Activated CD4-positive, alpha-beta T cell treated with anti-CD3 and anti-CD28 coated beads, Interleukin-2, Interleukin-4, amounts not matched to agents 100 ng/mL and 50 ng/mL, durations not matched to agents 16 hours and 8 hours (primary cell): Measurements from ENCODE around the gene DLG5.

Source experiments
- DNase-seq: peaks from one replicate; pipeline ENCODE4 v3.0.0-alpha.2; 2020; ENCODE audit warnings: low spot score

The DLG5 gene

DNA sequence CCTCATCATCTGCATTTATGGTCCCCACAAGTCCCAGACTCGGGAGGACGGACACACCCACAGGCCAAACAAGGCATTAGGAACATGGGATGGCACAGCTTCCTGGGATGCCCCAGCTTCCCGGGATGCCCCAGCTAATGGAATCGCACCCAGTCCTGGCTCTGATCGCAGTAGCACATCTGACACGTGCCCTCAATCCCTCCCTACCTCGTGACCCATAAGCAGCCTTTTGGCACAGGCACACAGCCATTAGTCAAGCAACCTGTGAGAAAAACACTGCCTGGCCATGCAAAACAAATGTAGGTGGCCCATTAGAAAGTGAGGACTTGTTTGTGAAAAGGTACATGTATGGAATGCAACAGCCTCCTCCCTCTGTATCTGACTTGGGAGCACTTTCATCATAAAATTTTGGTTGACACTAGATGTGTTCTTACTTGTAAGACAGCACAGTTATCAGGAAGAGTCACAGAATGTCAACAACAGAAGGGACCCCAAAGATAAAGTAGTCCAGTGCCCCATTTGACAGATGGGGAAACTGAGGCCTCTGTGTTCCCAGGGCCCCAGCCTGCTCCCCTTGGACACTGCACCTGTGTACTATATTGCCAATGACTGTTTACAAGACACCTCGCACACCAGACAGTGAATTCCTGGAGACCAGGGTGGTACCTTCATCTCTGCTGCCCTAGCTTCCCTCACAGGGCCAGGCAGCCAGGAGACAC lies 34.4 kb downstream of the DLG5 start:
- DNase-seq, result no peak

DNA sequence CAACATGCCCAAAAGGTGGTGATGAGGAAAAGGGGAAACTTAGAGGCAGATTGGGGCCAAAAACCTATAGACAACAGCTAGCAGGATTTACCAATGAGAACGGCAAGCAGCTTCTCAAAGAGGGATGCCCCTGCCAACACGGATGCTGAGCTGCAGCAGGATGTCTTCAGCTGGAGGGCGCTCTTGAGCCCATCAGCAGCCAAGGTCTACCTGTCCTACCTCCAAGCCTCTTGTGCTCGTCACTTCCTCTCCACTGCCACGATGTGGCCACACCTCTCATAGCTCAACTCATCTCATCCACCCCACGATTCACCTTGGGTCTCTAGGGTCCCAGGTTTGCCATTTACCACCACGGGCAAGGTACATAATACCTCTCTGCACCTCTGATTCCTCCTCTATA lies 36.5 kb downstream of the DLG5 start:
- no peak for DNase-seq

DNA sequence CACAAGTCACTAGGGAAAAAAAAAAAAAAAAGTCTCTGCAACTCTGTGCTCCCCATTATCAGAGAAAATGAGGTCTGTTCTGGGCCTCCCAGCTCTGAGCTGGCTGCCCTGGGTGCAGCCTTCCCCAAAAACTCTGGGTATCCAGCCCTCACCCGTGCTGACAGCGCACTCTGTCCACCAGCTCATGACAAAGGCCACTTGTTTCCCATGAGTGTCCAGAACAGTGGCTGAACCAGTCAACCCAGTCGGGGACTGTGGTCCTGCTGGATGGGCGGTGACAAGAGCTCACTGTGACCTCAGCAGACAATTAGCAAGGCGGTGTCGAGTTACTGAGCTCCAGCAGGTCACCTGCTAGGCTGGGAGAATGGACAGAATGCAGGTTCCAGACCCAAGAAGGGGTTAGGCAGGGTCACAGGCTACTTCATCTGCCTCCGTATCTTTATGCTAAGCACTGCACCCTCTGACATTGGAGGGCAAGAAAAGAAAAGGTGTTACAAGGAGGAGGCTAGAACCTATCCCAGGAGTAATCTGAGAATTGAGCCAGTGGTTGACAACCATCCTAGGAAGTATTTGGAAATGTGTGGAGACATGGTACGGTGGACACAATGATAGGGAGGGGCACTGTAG lies 37.2 kb downstream of the DLG5 start:
- DNase-seq, result no peak

DNA sequence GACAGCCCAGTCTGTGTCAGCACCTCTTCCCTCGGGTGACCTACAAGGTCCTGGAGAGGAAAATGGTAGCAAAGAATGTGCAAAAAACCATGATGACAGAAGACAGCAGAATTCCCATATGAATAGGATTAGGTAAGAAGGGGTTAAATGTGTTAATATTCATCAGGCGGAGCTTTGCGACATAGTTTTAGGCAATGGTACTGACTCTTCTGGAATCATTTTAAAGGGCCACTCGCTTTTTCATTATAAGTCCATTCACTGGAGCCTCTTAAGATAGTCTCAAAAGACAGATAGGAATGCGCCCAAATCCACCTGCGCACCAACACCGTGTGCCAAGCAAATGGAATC lies 38.2 kb downstream of the DLG5 start:
- no peak for DNase-seq

DNA sequence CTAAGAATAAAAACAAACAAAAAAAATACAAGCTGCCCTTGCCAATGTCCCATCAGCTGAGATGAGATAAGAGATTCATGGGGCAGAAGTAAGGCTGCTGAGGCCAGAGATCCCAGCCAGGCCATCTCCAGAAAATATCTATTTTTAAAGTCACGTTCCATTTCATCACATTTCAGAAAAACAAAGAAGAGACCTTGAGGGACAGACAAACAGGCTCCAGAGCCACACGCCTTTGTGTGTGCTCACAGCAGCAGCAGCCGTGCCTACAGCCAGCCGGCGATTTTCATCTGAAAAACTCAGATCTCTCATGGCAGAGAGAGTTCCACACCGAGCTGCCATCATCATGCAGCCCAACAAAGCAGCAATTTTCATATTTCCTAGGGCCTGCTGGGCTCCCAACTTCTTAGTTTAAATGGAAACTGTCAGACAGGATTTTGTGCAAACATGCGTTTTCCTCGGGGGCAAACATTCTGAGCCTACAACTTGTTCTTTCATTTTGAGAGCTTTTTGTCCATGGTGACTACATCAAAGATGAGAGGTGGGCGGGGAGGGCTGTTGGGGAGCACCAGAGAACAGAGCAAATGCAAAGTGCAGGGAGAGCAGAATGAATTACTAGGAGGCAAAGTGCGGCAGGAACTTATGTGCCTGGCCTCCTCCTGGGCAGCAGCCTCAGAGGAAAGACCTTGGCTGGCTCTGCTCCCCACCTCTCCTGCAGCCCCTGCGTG lies 38.8 kb downstream of the DLG5 start:
- no peak for DNase-seq

DNA sequence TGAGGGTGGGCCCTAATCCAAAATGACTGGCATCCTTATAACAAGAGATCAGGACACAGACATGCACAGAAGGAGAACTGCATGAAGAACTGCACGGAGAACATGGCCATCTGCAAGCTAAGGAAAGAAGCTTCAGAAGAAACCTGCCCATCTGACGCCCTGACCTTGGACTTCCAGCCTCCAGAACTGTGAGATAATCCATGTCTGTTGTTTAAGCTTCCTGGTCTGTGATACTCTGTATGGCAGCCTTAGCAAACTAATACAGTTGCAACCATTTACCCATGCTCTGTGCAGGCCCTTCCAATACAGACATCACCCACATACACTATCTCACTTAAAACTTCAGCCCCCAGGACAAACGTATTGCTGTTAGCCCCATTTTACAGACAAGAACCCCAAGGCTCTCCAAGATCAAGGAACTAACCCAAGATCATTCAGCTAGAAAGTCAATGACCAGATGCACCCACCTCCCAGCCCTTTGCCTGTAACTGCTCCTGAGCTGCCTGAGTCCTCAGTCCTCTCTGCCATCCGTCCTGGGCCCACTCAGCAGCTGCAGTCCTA lies 39.7 kb downstream of the DLG5 start:
- no peak for DNase-seq

DNA sequence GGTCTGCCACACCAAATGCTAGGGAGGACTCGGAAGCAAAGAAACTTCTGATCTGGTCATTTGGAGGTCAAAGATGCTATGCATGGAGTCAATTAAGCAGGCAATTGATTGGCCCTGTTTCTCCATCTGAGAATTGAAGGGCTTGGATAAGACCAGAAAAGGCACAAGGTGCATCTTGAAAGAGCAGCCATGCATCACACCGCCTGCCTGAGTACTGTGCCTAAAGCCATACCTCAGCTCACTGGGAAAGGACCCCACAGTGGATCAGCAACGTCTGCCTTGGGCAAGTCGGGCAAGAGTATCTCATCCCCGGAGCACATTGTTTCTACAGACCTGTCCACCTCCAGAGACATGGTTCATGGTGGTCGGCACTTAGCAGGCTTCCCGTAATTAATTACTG lies 42.4 kb downstream of the DLG5 start:
- DNase-seq, result no peak

DNA sequence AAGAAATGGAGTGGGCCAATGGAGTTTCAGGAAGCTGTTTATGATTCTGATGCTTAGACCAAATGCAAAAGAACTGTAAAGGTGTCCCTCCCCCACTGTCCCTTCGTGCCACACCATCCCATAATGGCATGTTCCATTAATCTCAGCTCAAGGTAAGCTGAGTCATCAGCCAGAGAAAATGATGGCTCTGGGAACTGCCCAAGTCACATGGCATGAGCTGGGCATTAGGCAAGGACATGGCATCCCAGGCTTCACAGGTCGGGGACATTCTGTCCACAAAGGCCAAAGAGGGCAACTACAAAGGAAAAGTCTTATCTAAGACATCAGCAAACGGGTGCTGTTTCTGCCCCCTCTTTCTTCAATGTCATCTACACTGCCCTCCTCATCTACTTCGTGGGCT lies 44.9 kb downstream of the DLG5 start:
- no peak for DNase-seq

DNA sequence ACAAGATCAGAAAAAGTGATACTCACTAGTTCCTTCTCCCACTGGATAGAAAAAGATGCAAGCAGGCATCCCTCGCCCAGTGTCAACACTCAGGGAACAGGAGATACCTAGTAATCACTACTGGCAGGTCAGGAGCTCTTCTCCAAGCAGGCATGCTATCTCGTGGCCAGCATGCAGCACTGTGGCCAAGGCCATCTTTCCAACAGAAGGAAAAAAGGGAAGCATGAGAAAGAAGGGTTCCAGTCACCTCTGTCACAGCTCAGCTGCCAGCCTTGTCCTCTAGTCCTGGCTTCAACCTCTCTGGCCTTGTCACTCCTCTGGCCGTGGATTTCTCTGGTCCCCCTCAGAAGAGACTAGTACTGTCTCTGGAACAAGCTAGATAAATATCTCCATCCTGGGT lies 45.3 kb downstream of the DLG5 start:
- DNase-seq, result no peak

DNA sequence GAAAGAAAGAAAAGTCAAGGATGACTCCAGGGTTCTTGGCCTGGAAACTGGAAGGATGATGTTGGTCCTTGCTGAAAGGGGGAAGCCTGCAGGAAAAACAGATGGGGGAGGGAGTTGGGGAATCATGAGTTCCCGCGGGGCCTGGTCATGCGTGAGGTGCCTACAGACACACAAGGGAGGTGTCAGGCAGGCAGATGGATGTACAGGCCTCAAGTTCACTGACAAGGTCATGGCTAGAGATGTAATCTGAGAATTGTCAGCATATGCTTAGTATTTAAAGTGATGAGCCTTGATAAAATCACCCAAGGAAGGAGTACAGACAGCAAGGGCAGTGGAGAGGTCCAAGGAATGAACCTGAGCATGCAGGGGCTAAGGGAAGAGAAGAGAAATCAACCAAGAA lies 46.8 kb downstream of the DLG5 start:
- DNase-seq, result no peak

DNA sequence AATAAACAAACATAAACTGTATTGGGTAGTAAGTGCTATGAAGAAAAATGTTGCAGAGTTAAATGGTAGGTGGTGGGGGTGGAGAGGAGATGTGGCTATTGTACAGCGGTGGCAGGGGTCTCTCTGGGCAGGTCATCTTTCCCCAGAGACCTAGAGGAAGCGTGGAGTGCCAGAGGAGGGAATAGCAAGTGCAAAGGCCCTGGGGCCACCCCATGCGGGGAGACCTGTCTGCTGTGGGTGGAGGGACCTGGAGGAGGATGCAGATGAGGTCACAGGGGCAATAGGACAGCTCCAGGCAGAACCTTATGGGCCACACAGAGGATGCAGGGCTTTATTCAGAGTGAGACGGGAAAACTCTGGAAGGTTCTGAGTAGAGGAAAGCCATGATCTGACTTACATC lies 47.5 kb downstream of the DLG5 start:
- DNase-seq, result no peak

DNA sequence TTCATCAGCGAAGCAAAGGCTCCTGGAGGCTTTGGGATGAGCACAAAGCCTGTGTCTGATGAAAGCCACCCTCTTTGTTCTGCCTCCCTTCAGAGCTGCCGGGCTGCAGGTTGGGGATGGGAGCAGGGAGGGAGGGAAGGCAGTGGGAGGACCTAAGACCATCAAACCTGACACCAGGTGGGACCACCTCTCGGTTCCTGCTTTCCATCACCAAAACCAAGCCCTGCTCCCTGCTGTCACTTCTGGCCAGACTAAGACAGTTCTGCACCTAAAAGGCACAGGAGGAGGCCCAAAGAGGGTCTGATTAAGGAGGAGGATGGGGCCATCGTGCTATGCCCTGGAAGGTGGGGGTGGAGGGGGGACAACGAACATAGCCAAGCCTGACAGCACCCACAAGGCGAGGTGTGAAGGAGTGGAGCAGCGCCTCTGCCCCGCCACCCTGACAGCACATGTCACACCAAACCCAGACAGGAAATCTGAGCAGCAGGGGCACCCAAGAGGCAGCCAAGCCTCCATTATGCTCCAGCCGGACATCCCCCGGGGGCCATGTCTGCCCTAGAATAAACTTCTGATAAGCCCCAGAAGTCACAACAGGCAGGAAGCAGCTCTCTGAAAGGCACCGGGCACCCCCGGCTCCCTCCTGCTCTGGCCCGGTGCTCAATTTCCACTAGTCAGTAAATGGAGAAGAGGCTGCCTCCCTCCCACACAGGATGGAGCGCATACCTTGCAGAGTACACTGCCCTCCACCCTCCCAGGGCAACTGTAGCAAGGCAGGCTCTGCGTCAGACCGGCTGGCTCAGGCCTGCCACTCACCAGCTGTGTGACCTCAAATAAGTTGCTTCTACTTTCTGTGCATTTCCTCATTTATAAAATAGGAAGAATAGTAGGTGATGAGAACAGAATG lies 48.9 kb downstream of the DLG5 start:
- DNase-seq, result no peak

DNA sequence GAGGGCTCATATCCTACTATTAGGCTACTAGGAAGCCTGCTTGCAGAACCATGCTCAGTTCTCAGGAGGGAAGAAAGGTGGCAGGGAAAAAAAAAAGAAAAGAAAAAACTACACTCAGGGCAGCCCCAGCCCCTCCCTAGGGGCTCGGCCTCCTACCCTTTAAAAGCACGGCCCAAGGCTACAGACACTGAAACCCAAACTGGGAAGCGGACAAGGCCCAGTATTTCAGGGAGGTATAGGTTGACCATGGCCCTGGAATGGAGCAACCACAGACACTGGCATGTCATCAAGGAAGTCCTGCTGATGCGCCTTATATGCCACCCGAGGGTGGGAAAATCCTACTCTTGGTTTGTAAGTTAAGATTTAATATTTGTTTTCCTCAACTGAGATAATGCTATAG lies 50.8 kb downstream of the DLG5 start:
- no peak for DNase-seq

DNA sequence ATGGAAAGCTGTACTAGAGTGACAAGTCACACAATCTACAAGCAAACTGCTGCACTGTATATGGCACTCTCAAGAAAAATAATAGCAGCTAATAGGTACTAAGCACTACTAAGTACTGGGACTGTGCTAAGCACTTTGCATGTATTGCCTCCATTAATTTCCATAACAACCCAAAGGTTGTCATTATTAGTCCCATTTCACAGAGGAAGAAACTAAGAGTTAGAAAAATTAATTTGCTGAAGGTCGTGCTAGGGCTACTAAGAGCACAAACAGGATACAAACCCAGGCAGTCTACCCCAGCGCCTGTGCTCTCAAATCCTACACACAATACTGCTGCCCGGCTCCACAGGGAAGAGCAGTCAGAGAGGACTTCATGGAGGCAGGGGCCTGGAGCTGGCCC lies 51.7 kb downstream of the DLG5 start:
- DNase-seq, result no peak

DNA sequence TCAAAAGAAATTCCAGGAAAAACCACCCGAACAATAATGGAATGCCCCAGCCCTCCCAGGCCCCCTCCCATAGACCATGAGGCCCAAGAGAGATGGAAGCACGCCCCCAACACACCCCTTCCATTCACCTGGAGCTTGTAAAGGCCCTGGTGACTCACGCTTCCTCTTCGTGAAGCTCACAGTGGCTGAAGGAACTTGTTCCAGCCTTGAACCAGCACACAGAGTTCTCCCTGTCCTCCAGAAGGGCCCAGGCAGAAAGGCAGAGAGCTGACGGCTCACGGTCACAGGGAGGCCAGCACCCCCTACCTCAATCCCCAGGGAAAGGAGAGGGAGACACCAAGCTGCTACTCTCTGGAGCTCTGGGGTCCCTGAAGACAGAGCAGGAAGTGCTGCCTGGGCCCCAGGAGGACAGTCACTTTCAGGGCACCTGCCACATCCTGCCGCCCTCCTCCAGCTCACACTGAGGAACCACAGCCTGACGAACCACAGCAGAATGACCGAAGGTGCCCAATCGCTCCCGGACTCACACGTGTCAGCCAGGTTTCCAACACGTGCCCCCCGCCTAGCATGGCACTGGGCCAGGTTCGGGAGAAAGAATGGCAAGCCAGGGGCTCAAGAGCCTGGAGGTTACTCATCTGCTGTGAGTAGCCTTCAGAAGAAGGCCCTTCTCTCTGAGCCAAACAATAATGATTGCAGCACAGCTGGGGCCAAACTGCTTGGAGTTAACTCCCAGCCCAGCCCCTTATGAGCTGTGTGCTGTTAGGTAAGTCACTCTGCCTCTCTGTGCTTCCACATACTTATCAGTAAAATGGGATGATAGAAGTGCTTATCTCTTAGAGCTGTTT lies 52.8 kb downstream of the DLG5 start:
- peak; percentile 48 for DNase-seq

DNA sequence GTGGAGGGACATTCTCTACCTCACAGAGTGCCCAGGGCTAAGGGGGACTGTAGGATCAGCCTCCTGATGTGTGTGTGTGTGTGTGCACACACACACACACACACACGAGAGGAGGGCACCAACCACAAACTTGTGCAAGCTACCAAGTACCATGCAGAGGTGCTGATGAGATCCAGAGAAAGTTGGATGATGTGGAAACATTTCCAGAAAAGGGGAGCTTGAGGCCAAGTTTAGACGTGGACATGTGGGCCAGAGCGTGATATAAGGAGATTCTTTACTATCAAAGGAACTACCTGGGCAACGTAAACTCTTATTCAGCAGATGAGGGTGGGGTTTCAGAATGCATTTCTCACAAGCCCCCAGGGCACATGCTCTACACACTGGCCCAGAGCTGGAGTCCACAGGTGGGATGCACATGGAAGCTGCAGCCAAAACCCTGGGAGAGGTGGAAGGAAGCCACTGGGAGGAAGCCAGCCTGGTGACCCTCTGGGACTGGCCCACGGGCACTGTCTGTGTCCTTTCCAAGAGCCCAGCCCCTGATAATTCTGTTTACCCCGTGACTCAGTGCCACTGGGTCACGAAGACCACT lies 53.5 kb downstream of the DLG5 start:
- DNase-seq, result no peak

DNA sequence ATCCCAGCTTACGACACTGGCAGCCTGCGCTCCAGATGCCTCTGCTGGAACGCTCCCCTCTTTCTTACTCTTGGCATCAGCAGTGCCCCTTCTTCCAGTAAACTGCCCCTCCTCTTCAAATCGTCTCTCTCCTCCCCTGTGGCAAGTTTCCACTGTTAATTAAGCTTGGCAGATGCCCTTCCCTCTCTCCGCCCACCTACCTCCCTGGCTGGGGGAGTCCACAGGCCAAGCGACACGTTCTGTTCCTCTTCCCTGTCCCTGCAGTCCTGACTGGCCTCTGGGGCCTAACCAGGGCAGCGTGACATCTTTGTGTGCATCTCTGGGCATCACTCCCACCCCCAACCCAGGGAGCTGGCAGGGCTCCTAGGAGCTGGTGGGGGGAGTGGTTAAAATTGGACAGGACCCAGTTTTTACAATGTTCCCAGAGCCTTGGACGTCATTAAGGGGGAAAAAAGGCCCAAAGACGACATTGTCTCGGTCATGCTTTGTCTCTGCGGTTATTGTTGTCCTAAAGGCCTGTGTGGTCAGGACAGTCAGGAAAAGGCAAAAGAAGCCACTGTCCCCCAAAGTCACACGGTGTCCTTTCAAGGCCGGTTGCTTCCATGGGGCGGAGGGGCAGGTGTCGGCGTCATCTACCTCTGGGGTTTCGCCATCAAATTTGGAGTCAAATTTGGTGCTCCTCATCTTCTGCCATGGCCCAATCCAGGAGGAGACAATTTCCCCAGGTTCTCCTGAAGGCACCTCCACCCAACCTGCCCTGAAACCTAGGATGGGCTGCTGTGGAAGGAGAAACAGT lies 54.2 kb downstream of the DLG5 start:
- DNase-seq, result no peak

DNA sequence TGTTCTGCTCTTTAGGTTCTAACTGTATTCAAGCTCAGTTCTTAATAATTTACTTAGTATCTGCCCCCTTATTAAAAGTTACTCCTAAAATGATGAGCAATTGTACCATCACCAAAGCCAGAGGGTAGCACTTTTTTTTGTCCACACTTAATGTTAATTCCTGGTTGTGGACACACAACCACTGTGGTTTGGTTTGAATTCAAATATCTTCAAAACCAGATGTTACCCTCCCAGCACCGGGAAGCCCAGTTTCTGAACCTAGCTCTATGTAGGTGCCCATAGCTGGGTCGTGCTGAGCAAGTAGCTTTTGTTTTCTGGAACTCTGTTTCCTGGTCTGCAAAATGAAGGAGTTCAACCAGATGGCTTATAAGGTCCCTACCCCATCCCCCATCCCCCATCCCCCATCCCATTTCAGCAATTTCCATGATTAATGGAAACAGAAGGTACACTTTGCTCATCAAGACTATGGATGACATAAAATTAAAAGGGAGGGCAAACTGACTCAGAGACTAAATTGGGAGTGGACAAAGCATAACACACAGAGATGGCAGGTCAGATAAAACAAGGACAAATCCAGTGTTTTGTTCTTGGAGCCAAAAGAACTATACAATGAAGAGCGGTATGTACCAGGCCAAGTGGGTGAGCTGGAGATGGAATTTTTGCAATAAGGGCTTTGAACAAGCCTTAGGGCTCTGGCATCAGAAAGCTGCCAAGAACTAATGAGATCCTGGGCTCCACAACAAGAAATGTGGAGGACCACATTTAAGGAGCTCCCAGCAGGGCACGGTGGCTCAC lies 56.7 kb downstream of the DLG5 start:
- no peak for DNase-seq

DNA sequence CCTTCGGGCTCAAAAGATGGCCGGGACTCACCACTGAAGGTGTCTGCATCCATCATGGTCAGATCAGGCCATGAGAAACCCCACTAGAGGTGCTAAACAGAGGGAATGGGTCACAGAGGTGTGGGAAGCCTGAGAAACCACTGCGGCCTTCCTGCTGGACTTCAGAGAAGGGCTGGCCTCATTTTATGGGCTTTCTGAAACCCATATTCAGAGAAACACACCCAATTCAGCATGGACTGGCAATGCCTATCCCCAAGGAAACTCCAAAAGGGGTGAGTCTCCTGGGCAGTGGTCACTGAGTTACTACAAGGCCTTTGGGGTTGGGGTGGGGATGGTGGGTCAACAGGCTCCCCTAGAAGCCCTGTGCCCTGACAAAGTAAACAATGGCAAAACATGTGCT lies 58.0 kb downstream of the DLG5 start:
- DNase-seq, result no peak
